ENCODE data around the gene PACS1. TPM values are rescaled to one million over a fixed set of nuclear protein-coding genes. Genes with fewer than 3 reads are reported as not detected.

Gene PACS1
- total and polyA plus RNA-seq, 8 donors, result 50.7 to 57.5 (median 54.9) TPM

DNA sequence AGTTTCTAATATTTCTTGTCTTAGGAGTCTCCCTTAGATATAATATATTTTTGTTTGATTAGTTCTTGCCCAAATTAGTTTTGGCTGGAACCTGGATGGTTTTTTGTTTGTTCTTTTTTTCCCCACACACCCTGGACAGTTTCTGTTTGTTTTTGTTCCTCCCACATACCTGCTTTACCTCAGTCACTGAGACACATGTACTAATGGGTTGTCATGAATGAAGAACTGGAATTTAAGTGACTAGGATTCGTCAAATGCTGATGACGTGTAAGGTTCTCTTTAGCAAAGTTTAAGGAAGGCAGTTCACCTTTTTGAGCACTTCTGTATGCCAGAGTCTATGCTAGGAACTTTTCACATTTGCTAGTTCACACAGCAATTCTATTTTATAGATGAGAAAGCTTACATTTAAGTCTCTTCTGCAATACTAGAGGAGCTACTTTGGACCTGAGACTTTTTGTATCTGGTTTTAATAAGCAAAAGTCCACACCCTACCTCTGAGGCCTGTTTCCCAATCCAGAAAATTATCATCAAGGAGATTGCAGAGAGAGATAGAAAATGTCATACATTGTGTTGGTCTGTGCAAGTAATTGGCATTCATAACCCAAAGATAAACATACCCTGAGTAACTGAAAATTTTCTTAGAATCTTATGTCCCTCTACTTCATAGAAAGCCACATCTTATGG is 111.7 kb downstream of the PACS1 start:
- no peaks in the 10 kb centered on the region for H3K36me3 ChIP-seq
- intact Hi-C loops (cut with DNase I), result no loop called here
- ATAC-seq, result no peak
- no peak for TF ChIP-seq CTCF (IDR thresholded peaks at IDR 0.05)
- no peaks in the 10 kb centered on the region for H3K9me3 ChIP-seq
- DNase-seq, result no peak
- no peaks in the 10 kb centered on the region for H3K4me1 ChIP-seq
- H3K4me3 ChIP-seq, result no peak overlapping the region
- no peaks in the 10 kb centered on the region for H3K27me3 ChIP-seq
- no peak overlapping the region for H3K27ac ChIP-seq

- intact Hi-C loops (cut with DNase I), result no loop called here
- ATAC-seq, result no peak
Measured at GRCh38 chr11:66183494-66184048, 113.5 kb downstream of the PACS1 start.

GRCh38 chr11:66184728-66185127 is 114.7 kb downstream of the PACS1 start:
- intact Hi-C loops (cut with DNase I), result no loop called here
- no peak for TF ChIP-seq CTCF (IDR thresholded peaks at IDR 0.05)
- no peaks in the 10 kb centered on the region for H3K27me3 ChIP-seq
- H3K36me3 ChIP-seq, result no peaks in the 10 kb centered on the region
- H3K9me3 ChIP-seq, result no peaks in the 10 kb centered on the region
- H3K4me3 ChIP-seq, result no peak overlapping the region
- no peak overlapping the region for H3K27ac ChIP-seq
- DNase-seq (no peak), ATAC-seq (no peak)
- H3K4me1 ChIP-seq, result no peaks in the 10 kb centered on the region

More at GRCh38 chr11:66183494-66184048, 113.5 kb downstream of the PACS1 start:
- Histone ChIP-seq H3K36me3 (no peaks in the 10 kb centered on the region), H3K9me3 (no peaks in the 10 kb centered on the region), H3K27me3 (no peaks in the 10 kb centered on the region), H3K4me3 (no peak overlapping the region), H3K27ac (no peak overlapping the region), H3K4me1 (no peaks in the 10 kb centered on the region)
- DNase-seq, result no peak
- TF ChIP-seq CTCF (IDR thresholded peaks at IDR 0.05), result no peak

- no peak overlapping the region for H3K27ac ChIP-seq
- no peak overlapping the region for H3K4me3 ChIP-seq
- no peak for ATAC-seq
- intact Hi-C loops (cut with DNase I), result no loop called here
- H3K36me3 ChIP-seq, result no peaks in the 10 kb centered on the region
- no peaks in the 10 kb centered on the region for H3K9me3 ChIP-seq
- DNase-seq, result no peak
- no peaks in the 10 kb centered on the region for H3K4me1 ChIP-seq
- no peak for TF ChIP-seq CTCF (IDR thresholded peaks at IDR 0.05)
- H3K27me3 ChIP-seq, result no peaks in the 10 kb centered on the region
Measured at GRCh38 chr11:66186470-66186869, 116.4 kb downstream of the PACS1 start.

DNA sequence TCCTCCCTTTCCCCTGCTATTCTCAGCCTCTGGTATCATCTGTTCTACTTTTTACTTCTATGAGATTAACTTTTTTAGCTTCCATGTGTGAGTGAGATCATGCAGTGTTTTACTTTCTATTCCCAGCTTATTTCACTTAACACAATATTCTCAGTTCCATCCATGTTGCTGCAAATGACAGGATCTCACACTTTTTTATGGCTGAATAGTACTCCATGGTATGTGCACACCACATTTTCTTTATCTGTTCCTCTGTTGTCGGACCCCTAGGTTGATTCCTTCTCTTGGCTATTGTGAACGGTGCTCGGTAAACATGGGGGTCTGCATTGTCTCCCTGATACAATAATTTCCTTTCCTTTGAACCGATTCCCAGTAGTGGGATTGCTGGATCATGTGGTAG is 117.4 kb downstream of the PACS1 start:
- no peaks in the 10 kb centered on the region for H3K9me3 ChIP-seq
- no peaks in the 10 kb centered on the region for H3K27me3 ChIP-seq
- intact Hi-C loops (cut with DNase I), result no loop called here
- H3K36me3 ChIP-seq, result no peaks in the 10 kb centered on the region
- TF ChIP-seq CTCF (IDR thresholded peaks at IDR 0.05), result no peak
- H3K4me1 ChIP-seq, result no peaks in the 10 kb centered on the region
- DNase-seq, result no peak
- no peak overlapping the region for H3K4me3 ChIP-seq
- no peak overlapping the region for H3K27ac ChIP-seq
- no peak for ATAC-seq
